Keratinocyte (primary cell): ENCODE data around the gene SUSD4.

ENCODE experiments used
- EZH2 ChIP-seq: IDR thresholded peaks from one replicate; pipeline ENCODE4 v1.6.1; 2012; ENCODE audit warnings: inconsistent platforms, mild to moderate bottlenecking, low read length, moderate library complexity
- TF ChIP-seq, protein P1 (sequence below), 3 experiments: IDR thresholded peaks in 1 of 3; conservative IDR thresholded peaks in 1 of 3; optimal IDR thresholded peaks in 1 of 3; 2 replicates in 2 of 3; 3 replicates in 1 of 3; pipeline versions ENCODE3 to v1.5.1; 2011; ENCODE audit warnings: low read length in 3 of 3, mild to moderate bottlenecking in 3 of 3, moderate library complexity in 2 of 3, control low read depth in 1 of 3, inconsistent platforms in 1 of 3; ENCODE audit not compliant: insufficient read depth in 2 of 3; ENCODE audit errors: extremely low read depth in 1 of 3

DNA sequence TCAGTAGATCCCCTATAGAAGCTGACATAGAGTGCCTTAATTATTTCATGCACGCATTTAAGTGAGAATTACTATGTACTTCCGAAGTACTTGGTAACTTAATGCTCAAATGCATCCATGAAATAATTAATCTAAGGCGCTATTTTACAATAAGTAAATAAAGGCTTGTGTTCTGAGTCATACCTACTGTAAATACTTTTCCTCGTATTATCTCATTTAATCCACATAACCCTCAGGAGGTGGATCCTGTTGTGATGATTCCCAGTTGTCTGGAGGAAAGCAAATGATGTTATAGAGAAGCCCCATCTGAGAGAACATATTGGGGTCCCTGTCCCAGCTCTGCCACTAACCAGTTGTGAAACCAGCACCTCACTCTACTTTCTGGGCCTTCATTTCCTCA lies 16.4 kb downstream of the SUSD4 start:
- no peak for TF ChIP-seq EZH2
- TF ChIP-seq, protein P1, sequence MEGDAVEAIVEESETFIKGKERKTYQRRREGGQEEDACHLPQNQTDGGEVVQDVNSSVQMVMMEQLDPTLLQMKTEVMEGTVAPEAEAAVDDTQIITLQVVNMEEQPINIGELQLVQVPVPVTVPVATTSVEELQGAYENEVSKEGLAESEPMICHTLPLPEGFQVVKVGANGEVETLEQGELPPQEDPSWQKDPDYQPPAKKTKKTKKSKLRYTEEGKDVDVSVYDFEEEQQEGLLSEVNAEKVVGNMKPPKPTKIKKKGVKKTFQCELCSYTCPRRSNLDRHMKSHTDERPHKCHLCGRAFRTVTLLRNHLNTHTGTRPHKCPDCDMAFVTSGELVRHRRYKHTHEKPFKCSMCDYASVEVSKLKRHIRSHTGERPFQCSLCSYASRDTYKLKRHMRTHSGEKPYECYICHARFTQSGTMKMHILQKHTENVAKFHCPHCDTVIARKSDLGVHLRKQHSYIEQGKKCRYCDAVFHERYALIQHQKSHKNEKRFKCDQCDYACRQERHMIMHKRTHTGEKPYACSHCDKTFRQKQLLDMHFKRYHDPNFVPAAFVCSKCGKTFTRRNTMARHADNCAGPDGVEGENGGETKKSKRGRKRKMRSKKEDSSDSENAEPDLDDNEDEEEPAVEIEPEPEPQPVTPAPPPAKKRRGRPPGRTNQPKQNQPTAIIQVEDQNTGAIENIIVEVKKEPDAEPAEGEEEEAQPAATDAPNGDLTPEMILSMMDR (optimal IDR thresholded peaks at IDR 0.05 in 1 of 3, IDR thresholded peaks at IDR 0.05 in 1 of 3, conservative IDR thresholded peaks at IDR 0.05 in 1 of 3; ENCODE audit: extremely low read depth in 1 of 3, insufficient read depth in 2 of 3, low read length in 3 of 3), result no peak
